Measurements from ENCODE around the gene C12orf56. TPM values are rescaled to one million over a fixed set of nuclear protein-coding genes. Genes with fewer than 3 reads are reported as not detected.
"Not testable (repeated sequence)": the region's sequence is repeated elsewhere in the genome, so short reads cannot be mapped to it uniquely, and the experiment has no call there.

Gene C12orf56
- total RNA-seq, 3 donors from 2014 or later, result 0.09 to 0.53 TPM; not detected in 1

- intact Hi-C loops (cut with DNase I, micrococcal nuclease), result no loop called here
- no peak overlapping the region for H3K4me3 ChIP-seq
- no peak for DNase-seq
Observed at GRCh38 chr12:64352181-64352580, 38.4 kb downstream of the C12orf56 start.

GRCh38 chr12:64351265-64351664, 39.3 kb downstream of the C12orf56 start:
- Histone ChIP-seq H3K36me3 (ENCODE audit: low read depth) (no peaks in the 10 kb centered on the region), H3K4me1 (ENCODE audit: low read depth) (no peaks in the 10 kb centered on the region), H3K4me3 (no peak overlapping the region), H3K9me3 (peaks cover 12% of the 10 kb centered on the region)
- no peak for TF ChIP-seq CTCF (IDR thresholded peaks at IDR 0.05)
- ATAC-seq (no peak), DNase-seq (no peak)
- intact Hi-C loops (cut with DNase I, micrococcal nuclease), result no loop called here

More at GRCh38 chr12:64352181-64352580, 38.4 kb downstream of the C12orf56 start:
- Histone ChIP-seq H3K4me1 (ENCODE audit: low read depth) (no peaks in the 10 kb centered on the region), H3K36me3 (ENCODE audit: low read depth) (no peaks in the 10 kb centered on the region), H3K9me3 (peaks cover 12% of the 10 kb centered on the region)
- ATAC-seq, result no peak
- TF ChIP-seq CTCF (IDR thresholded peaks at IDR 0.05), result no peak

- intact Hi-C loops (cut with DNase I, micrococcal nuclease), result no loop called here
- ATAC-seq (no peak), DNase-seq (no peak)
- no peak for TF ChIP-seq CTCF (IDR thresholded peaks at IDR 0.05)
- Histone ChIP-seq H3K4me1 (ENCODE audit: low read depth) (no peaks in the 10 kb centered on the region), H3K9me3 (peaks cover 6% of the 10 kb centered on the region), H3K4me3 (no peak overlapping the region), H3K36me3 (ENCODE audit: low read depth) (no peaks in the 10 kb centered on the region)
Observed at GRCh38 chr12:64347630-64348029, 42.9 kb downstream of the C12orf56 start.

GRCh38 chr12:64344631-64345030, 45.9 kb downstream of the C12orf56 start:
- H3K4me3 ChIP-seq; intact Hi-C loops (cut with DNase I, micrococcal nuclease); DNase-seq; H3K4me1 ChIP-seq (ENCODE audit: low read depth); ATAC-seq; H3K9me3 ChIP-seq; H3K36me3 ChIP-seq (ENCODE audit: low read depth): not testable (repeated sequence)

GRCh38 chr12:64340546-64340945, 50.0 kb downstream of the C12orf56 start:
- DNase-seq; ATAC-seq; H3K36me3 ChIP-seq (ENCODE audit: low read depth); H3K4me1 ChIP-seq (ENCODE audit: low read depth); H3K4me3 ChIP-seq; intact Hi-C loops (cut with DNase I, micrococcal nuclease); H3K9me3 ChIP-seq: not testable (repeated sequence)

- intact Hi-C loops (cut with DNase I, micrococcal nuclease), result no loop called here
- no peaks in the 10 kb centered on the region for H3K36me3 ChIP-seq (ENCODE audit: low read depth)
- no peak for TF ChIP-seq CTCF (IDR thresholded peaks at IDR 0.05)
- H3K4me1 ChIP-seq (ENCODE audit: low read depth), result no peaks in the 10 kb centered on the region
- H3K9me3 ChIP-seq, result no peaks in the 10 kb centered on the region
- DNase-seq, result no peak
- H3K4me3 ChIP-seq, result no peak overlapping the region
- ATAC-seq, result no peak
Observed at GRCh38 chr12:64335886-64336466, 54.6 kb downstream of the C12orf56 start.

- H3K4me1 ChIP-seq (ENCODE audit: low read depth), result no peaks in the 10 kb centered on the region
- intact Hi-C loops (cut with DNase I, micrococcal nuclease), result no loop called here
- H3K36me3 ChIP-seq (ENCODE audit: low read depth), result no peaks in the 10 kb centered on the region
- no peak overlapping the region for H3K4me3 ChIP-seq
- no peak for DNase-seq
- no peak for ATAC-seq
- no peak for TF ChIP-seq CTCF (IDR thresholded peaks at IDR 0.05)
- H3K9me3 ChIP-seq, result no peaks in the 10 kb centered on the region
Observed at GRCh38 chr12:64332938-64333337, 57.6 kb downstream of the C12orf56 start.
